HG03442 (cell line): ENCODE measurements around the gene SLC26A11.
"Not testable (repeated sequence)": the region's sequence is repeated elsewhere in the genome, so short reads cannot be mapped to it uniquely, and the experiment has no call there.

Experiments
- ATAC-seq: cut with Tn5 transposase; IDR thresholded peaks from one replicate; pipeline ENCODE4 v1.9.1; 2021; ENCODE audit warnings: mild to moderate bottlenecking, moderate library complexity; ENCODE audit not compliant: unreplicated experiment

Gene SLC26A11

DNA sequence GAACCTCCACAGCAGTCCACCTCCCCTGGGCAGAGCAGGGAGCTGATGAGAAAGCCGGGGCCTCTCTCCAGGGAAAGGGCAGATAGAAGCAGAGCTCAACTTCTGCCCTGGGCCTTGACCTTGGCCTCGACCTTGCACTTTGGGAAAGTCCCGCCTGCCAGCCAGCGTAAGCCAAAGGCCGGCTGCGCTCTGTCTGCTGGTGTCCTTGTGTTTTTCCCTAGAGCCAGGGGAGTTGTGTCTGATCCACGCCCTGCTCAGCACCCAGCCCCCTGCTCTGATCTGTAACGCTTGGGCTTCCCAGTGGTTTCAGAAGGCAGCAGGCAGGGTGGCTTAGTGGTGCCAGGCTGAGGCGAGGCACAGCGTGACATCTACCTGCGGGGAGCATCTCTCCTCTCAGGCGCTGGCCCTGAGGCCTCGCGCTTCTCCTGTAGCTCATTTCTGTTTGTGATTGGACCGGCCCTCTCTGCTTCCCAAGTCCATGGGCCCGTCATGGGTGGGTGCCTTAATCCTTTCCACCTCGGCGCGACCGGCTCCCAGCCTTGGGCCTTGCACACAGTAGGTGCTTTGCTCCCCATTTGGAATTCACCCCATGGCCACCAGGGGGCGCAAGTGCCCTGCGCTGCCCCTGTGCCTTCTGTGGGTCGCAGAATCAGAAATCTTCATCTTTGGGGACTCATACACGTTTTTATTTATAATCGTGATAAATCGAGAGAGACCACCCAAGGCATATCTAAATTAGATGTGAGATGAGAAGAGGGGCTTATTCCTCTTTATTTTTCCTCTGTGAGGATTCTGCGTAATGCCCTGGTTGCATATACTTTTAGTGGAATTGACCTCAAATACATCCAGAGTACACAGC, 24.3 kb upstream of the SLC26A11 start:
- ATAC-seq, result no peak

DNA sequence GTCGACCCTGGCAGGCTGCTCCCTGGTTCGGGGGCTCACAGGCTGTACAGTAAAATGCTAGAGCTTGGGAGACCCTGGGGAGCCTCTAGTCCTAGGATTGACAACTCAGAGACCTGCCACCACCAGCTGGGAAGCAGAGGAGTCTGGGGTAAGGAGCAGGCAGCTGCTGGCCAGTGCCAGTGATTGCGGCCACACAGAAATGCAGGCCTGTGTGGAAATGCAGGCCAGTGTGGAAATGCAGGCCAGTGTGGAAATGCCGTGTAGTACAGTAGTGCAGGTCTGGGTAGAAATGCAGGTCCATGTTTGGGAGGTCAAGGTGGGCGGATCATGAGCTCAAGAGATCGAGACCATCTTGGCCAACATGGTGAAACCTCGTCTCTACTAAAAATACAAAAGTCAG, 23.6 kb upstream of the SLC26A11 start:
- ATAC-seq, result no peak

DNA sequence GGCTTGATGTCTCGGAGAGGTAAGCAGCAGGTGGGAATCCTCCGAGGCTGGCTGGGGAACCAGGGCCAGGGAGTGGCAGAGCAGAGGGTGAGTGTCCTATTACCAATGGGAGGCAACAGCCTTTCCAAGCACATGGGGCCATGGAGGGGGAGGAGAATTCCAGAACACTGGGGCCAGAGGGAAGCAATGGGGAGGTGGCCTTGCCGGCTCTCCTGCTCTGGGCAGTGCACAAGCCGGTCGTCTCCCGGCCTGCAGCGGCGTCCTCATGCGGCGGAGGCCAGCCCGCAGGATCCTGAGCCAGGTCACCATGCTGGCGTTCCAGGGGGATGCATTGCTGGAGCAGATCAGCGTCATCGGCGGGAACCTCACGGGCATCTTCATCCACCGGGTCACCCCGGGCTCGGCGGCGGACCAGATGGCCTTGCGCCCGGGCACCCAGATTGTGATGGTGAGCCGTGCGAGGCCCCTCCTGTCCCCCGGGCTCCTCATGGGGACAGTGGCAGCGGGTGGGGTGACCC, 22.0 kb upstream of the SLC26A11 start:
- ATAC-seq, result no peak

DNA sequence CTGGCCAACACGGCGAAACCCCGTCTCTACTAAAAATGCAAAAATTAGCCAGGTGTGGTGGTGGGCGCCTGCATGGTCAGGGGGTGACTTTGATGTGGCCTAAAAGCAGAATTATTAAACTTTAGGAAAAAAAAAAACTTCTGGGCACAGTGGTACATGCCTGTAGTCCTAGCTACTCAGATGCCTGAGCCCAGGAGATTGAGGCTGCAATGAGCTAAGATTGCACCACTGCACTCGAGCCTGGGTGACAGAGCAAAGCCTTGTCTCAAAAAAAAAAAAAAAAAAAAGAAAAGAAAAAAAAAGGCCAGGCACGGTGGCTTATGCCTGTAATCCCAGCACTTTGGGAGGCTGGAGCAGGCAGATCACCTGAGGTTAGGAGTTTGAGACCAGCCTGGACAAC, 20.9 kb upstream of the SLC26A11 start:
- not testable (repeated sequence) for ATAC-seq

DNA sequence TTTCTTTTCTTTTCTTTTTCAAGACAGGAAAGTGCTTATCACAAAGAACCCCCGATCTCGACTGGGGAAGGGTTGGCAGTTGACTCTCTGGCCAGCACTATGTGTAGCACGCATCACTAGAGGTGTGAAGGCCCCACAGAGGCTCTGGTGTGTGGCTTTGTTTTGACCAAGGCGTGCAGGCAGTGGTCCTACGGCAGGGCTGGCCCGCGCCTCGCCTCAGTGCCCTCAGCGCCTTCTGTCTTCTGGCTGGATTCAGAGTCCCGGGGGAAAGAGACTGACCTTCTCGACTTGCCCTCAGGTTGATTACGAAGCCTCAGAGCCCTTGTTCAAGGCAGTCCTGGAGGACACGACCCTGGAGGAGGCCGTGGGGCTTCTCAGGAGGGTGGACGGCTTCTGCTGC, 18.8 kb upstream of the SLC26A11 start:
- ATAC-seq, result no peak

DNA sequence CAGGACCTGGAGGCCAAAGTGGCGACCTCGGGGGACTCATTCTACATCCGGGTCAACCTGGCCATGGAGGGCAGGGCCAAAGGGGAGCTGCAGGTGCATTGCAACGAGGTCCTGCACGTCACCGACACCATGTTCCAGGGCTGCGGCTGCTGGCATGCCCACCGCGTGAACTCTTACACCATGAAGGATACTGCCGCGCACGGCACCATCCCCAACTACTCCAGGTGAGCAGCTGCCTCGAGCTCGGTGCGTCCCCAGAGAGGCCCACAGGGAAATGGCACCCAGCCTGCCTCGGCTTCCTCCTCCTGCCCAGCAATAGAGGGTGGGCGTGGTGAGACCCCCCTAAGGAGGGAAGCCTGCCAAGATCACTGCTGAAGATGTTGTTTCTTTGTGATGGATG, 18.0 kb upstream of the SLC26A11 start:
- no peak for ATAC-seq

DNA sequence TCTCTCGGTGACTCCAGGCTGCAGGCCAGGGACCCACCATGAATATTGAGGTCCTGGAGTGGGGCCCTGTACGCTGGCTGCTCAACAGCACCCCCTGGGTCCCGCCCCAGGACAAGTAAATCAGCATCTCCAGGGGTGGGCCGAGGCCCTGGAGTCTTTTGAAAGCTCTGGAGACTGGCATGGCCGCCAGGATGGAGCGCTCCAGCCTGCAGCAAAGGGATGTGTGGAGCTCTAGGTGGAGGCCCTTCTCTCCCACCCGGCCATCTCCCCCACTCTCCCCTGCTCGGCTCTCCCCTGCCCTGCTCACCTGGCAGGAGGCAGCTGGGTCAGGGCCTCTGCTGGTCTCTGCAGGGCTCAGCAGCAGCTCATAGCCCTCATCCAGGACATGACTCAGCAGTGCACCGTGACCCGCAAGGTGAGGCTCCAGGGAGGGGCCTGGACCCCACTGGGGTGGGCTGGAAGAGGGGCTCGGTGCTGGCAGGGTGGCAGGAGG, 16.7 kb upstream of the SLC26A11 start:
- no peak for ATAC-seq

DNA sequence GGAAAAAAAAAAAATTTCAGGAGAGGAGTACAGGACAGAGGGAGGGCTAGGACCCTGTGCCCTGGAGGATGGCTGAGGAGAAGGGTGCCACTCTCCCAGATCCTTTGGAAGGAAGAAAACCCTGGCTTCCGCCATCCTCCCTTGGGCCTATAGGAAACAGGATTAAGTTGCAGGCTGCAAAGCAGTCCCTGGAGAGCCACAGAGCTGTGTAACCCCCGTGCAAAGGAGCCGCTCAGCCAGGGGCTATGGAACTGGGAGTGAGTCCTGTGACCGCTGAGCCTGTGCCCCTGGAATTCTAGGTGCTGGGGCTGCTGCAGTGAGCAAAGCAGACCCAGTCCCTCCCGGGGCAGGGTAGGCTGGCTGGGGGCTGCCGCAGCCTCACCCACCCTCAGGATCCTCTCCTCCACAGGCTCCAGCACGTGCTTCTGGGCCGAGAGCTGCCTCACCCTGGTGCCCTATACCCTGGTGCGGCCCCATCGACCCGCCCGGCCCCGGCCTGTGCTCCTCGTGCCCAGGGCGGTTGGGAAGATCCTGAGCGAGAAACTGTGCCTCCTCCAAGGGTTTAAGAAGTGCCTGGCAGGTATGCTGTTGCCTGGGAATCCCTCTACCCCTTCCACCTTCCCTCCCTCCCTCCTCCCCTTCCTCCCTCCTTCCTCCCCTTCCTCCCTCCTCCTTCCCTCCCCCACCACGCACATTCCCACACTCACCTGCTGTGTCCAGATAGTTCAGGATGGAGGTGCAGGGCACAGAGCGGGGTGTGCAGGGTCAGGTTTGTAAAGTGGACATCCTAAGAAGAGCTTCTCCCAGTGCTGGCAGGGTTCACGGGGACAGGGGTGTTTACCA, 15.4 kb upstream of the SLC26A11 start:
- ATAC-seq, result no peak

DNA sequence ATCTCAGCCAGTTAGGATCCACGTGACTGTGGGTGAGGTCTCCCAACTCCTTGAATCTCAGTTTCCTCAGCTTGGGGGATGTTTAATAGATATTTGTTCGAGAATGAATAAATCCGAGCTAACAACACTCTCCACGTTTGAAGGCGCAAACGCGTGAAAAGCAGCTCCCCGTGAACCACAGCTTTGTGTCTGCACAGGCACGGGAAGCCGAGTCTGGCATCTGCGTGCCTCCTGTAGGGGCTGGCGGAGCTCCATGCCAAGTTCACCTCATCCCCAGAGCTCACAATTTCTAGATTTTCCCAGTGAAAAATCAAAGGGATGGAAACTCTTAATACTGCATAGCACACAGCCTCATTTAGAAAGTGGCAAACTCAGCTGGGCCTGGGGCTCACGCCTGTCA, 14.4 kb upstream of the SLC26A11 start:
- no peak for ATAC-seq

DNA sequence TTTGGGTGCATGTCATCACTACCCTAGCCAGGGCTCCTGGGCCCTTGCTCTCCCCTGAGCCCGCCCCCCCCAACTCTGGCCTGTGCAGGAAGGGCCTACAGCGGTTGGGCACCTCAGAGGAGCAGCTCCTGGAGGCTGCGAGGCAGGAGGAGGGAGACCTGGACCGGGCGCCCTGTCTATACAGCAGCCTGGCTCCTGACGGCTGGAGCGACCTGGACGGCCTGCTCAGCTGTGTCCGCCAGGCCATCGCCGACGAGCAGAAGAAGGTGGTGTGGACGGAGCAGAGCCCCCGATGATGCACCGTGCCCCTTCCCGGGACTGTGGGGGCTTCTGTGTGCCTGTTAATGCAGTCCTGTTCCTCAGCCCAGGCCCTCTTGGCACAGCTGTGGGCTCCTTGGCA, 12.2 kb upstream of the SLC26A11 start:
- ATAC-seq, result no peak

DNA sequence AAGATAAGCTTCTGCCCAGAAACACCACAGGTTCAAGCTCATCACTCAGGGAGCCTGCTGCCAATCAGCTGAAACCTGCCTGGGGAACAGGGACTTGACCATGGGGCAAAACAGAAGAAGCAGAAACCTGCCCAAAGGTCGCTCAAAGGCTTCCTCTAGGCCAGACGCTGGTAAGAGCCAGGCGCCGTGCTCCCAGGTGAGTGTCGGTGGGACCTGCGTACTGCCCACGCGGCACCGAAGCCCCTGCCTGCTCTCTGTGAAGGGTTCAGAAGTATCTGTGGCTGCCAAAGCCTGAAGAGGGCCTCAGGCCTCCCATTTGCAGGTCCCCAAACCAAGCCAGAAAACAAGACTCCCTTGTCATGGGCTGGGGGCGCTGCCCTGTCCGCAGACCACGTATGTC, 10.5 kb upstream of the SLC26A11 start:
- ATAC-seq, result no peak

DNA sequence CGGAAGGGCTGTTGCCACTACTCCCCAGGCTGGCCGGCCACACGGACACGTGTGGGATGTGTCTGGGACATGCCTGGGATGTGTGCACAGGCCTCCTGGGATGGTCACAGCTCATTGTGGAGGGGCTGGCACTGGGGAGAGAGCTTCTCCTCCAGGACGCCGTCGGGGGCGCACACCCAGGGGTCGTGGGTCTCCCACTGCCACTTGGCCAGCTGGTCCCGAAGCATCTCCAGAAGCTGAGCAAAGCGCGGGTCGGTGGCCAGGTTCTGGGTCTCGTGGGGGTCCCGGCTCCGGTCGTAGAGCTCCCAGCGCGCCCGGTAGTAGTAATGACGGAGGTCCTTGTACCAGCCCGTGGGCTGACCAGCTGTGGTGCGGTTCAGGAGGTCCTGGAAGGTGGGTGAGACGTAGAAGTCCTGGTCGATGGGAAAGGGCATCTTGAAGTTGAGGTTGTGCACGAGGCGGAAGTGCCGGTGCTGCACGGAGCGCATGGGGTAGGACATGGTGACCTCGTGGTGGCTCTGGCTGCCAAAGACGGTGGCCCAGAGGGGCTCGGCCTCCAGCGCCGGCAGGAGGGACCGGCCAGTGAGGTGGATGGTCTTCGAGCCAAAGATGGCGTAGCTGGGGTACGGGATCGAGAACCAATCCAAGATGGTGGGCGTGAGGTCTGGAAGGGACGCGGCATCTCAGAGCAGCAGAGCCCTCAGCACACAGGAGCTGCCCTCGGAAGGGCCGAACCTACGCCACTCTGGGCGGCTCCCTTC, 9.7 kb upstream of the SLC26A11 start:
- ATAC-seq, result no peak

DNA sequence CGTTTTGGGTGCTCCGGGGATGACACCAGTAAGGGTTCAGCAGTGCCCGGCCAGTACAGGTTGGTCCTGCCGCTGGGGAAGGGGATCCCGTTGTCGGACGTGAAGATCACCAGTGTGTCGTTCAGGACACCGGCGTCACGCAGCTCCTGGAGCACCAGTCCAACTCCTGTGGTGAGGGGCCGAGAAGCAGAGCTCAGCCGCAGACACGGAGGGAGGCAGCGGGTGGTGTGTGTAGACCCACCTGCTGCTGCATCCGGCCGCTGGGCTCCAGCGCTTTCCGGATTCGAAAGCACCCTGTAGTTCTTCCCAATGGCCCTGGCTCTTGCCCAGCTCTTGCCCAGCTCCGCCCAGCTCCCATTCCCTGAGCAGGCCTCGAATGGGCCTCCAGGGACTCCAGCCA, 8.1 kb upstream of the SLC26A11 start:
- ATAC-seq, result no peak

DNA sequence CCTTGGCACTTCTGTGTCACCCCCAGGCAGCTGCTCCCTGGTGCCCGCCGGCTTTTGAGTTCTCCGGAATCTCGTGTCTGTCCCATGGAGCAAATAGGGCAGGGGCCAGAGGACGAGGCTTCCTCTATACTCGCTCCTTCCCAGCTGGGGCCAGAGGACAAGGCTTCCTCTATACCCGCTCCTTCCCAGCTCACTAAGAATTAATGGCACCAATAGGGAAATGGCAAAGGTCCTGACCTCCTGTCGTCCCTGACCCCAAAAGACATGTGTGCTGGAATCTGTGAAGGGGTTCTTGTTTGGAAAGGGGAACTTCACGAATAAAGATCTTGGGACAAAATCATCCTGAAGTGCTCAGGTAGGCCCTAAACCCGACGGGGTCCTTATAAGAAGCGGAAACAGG, 7.7 kb upstream of the SLC26A11 start:
- no peak for ATAC-seq

DNA sequence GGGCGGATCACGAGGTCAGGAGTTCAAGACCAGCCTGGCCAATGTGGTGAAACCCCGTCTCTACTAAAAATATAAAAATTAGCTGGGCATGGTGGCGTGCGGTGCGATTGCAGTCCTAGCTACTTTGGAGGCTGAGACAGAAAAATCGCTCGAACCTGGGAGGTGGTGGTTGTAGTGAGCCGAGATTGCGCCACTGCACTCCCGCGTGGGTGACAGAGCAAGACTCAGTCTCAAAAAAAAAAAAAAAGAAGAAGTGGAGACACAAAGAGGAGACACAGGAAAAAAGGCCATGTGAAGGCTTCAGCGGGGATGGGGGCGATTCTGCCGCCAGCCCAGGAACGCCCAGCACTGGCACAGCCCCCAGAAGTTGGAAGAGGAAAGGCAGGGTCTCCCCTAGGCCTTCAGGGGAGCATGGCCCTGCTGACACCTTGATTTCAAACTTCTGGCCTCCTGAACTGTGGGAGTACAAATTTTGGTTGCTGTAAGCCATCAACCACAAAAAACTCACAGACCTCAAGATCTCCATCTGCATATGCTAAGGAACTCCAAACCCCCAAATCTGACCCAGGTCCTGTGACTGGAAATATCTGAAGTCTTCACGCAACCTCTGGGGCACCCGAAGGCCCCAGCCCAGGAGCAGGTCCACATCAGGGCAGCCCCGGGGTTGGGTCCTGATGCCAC, 7.1 kb upstream of the SLC26A11 start:
- ATAC-seq, result no peak

DNA sequence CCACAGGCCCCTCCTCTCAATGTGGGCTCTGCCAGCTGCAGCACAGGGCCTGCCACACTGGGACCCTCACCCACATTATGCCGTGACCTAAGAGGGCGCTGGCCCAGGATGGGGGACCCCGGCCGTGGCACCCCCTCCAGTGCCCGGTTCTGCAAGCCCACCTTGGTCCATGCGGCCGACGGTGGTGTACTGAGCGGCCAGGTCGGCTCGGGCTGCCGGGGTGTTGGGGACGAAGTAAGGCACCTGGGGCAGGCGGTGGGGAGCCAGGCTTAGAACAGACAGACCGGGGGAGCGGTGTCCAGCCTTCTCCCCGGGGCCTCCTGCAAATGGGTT, 6.6 kb upstream of the SLC26A11 start:
- ATAC-seq, result no peak

DNA sequence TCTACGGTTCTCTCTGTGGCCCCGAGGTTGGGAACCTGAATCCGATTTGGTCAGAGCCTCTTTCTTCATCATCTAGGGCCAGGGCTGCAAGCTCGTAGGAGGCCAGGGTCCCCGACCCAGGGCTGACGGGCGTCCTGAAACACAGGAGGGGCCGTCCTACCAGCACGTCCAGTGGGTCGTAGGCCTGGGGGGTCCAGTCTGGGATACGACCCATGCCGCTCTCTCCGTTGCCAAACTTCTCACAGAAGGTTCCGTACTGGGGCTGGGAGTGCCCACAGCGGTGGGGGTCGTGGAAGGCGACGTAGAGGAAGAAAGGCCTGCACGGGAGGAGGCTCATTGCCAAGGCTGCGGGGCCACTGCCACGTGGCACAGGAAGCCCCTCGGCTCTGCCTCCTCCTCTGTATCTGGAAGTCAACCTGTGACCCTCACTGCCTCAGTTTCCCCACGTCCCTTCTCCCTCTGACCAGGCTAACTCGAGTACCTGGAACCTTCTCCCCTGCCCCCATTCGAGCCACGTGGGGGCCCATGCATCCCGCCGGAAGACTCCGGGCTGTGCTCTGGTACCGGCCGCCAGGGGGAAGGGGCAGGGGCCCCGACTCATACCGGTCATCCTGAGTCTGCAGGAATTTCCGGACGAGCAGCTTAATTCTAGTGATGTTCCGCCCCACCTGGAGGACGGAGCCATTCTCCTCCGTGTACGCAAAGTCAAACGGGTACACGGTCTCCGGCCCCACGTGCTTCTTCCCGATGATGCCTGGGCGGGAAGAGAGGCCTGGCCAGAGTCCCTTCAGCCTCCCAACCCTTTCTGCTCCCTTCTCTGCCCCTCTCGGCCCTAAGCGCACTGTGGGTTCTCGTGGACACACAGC, 6.0 kb upstream of the SLC26A11 start:
- no peak for ATAC-seq

DNA sequence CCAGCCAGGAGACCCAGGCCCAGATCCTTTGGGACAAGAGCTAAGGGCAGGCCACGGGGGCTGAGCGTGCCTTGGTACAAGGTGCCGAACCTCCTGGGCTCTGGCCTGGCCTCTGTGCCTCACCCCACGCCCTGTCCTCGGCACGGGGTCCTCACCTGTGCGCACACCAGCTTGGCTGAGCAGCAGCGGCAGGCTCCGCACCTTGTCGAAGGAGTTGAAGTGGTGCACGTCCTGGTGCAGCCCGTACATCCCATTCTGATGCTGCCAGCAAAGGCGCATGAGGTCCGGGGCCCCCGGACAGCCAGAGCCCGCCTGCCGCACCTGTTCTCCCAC, 5.4 kb upstream of the SLC26A11 start:
- ATAC-seq, result no peak

DNA sequence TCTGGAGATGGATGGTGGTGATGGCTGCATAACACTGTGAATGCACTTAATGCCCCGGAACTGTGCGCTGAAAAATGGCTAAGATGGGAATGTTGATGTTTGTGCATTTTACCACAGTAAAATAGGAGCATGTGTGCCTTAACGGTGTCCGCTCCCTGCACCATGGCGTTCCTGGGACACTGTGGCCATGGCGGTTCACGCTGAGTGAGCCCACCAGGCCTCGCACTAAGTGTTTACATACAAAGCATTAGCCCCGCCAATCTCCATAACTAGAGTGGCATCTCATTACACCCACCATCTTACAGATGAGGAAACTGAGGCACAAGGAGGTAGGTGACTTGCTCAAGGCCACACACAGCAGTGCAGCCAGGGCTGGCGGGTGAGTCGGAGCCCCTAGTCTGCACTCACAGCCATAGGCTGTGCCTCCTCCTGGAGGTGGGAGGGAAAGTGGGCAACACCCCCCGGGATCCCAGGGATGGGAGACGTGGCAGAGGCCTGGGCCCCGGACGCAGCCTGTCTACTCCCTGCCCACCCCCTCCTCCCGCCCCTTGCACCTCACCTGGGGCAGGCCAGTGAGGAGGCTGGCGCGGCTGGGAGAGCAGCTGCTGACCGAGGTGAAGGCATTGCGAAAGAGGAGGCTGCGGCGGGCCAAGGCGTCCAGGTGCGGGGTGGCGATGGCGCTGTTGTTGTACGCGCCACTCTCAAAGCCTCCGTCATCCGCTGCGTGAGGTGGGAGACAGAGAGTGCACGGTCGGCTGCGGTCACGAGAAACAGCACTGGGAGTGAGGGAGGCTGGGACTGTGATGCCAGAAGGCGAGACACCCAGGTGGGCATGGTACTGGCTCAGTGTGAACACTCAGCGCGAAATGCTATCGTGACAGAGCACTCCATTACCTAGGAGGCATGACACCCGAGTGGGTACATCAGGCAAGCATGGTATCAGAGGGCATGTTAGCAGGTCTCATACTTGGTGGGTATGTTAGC, 3.5 kb upstream of the SLC26A11 start:
- no peak for ATAC-seq
